Progenitor cell of endocrine pancreas (in vitro differentiated cells): ENCODE measurements around the gene SEMA7A. TPM values are rescaled to one million over a fixed set of nuclear protein-coding genes. Genes with fewer than 3 reads are reported as not detected.

Experiments
- DNase-seq: peaks from one replicate; pipeline ENCODE4 v3.0.0; 2021; ENCODE audit warnings: low spot score; ENCODE audit not compliant: unreplicated experiment
- H3K27ac Mint-ChIP-seq: 2 replicates; pipeline ENCODE4 v1.8.0; 2021; ENCODE audit warnings: mild to moderate bottlenecking, moderate library complexity, mixed read lengths
- H3K27me3 Mint-ChIP-seq: 2 replicates; pipeline ENCODE4 v1.8.0; 2021; ENCODE audit warnings: mixed read lengths
- H3K36me3 Mint-ChIP-seq: 2 replicates; pipeline ENCODE4 v1.8.0; 2022; ENCODE audit warnings: mixed read lengths; ENCODE audit not compliant: insufficient read depth
- H3K4me1 Mint-ChIP-seq: 2 replicates; pipeline ENCODE4 v1.8.0; 2021; ENCODE audit warnings: low read depth, mixed read lengths
- H3K4me3 Mint-ChIP-seq: 2 replicates; pipeline ENCODE4 v1.8.0; 2021; ENCODE audit warnings: low read depth, mild to moderate bottlenecking, moderate library complexity, mixed read lengths
- H3K9me3 Mint-ChIP-seq: 2 replicates; pipeline ENCODE4 v1.8.0; 2021; ENCODE audit warnings: low read depth, mixed read lengths
- CTCF ChIP-seq: fragments of 200-600 bp; sonication (generic); IDR thresholded peaks from one replicate; pipeline ENCODE4 v1.5.0; 2021; ENCODE audit warnings: antibody characterized with exemption, mild to moderate bottlenecking; ENCODE audit not compliant: unreplicated experiment
- total RNA-seq: library from RNA; stranded (reverse); gene quantifications from 2 replicates; pipeline ENCODE4 v1.2.1, GENCODE V29; 2021

Gene SEMA7A
- total RNA-seq, 1 donor from 2014 or later: 1.9 TPM

GRCh38 chr15:74442063-74442462 lies 8.3 kb upstream of the SEMA7A start:
- no peak for DNase-seq
- H3K27ac Mint-ChIP-seq: peak overlapping the region; percentile 3
- peaks cover 9% of the 10 kb centered on the region for H3K36me3 Mint-ChIP-seq
- peaks cover 20% of the 10 kb centered on the region for H3K4me1 Mint-ChIP-seq
- H3K9me3 Mint-ChIP-seq: no peaks in the 10 kb centered on the region
- no peak overlapping the region for H3K4me3 Mint-ChIP-seq
- TF ChIP-seq CTCF: no peak
- H3K27me3 Mint-ChIP-seq: peaks cover 28% of the 10 kb centered on the region

GRCh38 chr15:74441248-74441941 lies 7.6 kb upstream of the SEMA7A start:
- no peak for TF ChIP-seq CTCF
- Mint-ChIP-seq H3K4me3 (no peak overlapping the region), H3K27ac (no peak overlapping the region), H3K9me3 (no peaks in the 10 kb centered on the region), H3K27me3 (peaks cover 35% of the 10 kb centered on the region), H3K4me1 (peaks cover 20% of the 10 kb centered on the region), H3K36me3 (peaks cover 6% of the 10 kb centered on the region)
- DNase-seq: no peak

- Mint-ChIP-seq H3K36me3 (no peaks in the 10 kb centered on the region), H3K27ac (no peak overlapping the region), H3K9me3 (no peaks in the 10 kb centered on the region), H3K27me3 (peaks cover 59% of the 10 kb centered on the region), H3K4me1 (peaks cover 22% of the 10 kb centered on the region), H3K4me3 (no peak overlapping the region)
- DNase-seq: peak; percentile 49
- peak; percentile 95 for TF ChIP-seq CTCF
Observed at GRCh38 chr15:74438721-74439316, 5.1 kb upstream of the SEMA7A start.

GRCh38 chr15:74438206-74438605 lies 4.4 kb upstream of the SEMA7A start:
- no peak for DNase-seq
- Mint-ChIP-seq H3K27me3 (peaks cover 58% of the 10 kb centered on the region), H3K9me3 (no peaks in the 10 kb centered on the region), H3K4me3 (no peak overlapping the region), H3K27ac (no peak overlapping the region), H3K36me3 (no peaks in the 10 kb centered on the region), H3K4me1 (peaks cover 16% of the 10 kb centered on the region)
- no peak for TF ChIP-seq CTCF

- Mint-ChIP-seq H3K27ac (no peak overlapping the region), H3K9me3 (no peaks in the 10 kb centered on the region)
- DNase-seq: no peak
Observed at GRCh38 chr15:74434263-74435136, 742 bp upstream of the SEMA7A start.

More at GRCh38 chr15:74434263-74435136, 742 bp upstream of the SEMA7A start:
- H3K36me3 Mint-ChIP-seq: no peaks in the 10 kb centered on the region
- H3K4me3 Mint-ChIP-seq: peak overlapping the region; percentile 65
- peaks cover 3% of the 10 kb centered on the region for H3K4me1 Mint-ChIP-seq
- no peak for TF ChIP-seq CTCF
- H3K27me3 Mint-ChIP-seq: peaks cover 68% of the 10 kb centered on the region
